ENCODE data around the gene PSMD14. TPM values are rescaled to one million over a fixed set of nuclear protein-coding genes. Genes with fewer than 3 reads are reported as not detected.

Gene PSMD14
- total RNA-seq, 1 donor from 2014 or later, result 55.2 TPM

- DNase-seq (ENCODE audit: low spot score, unreplicated experiment), result no peak
- TF ChIP-seq CTCF (IDR thresholded peaks at IDR 0.05; ENCODE audit: unreplicated experiment), result no peak
- Mint-ChIP-seq H3K36me3 (ENCODE audit: insufficient read depth) (peaks cover 34% of the 10 kb centered on the region), H3K27me3 (no peaks in the 10 kb centered on the region), H3K27ac (no peak overlapping the region), H3K4me1 (ENCODE audit: low read depth) (peaks cover 14% of the 10 kb centered on the region), H3K4me3 (ENCODE audit: low read depth) (no peak overlapping the region), H3K9me3 (ENCODE audit: low read depth) (peaks cover 12% of the 10 kb centered on the region)
These were observed 35.0 kb downstream of the PSMD14 start for GRCh38 chr2:161343235-161343634.

- Mint-ChIP-seq H3K27me3 (no peaks in the 10 kb centered on the region), H3K4me3 (ENCODE audit: low read depth) (no peak overlapping the region), H3K4me1 (ENCODE audit: low read depth) (peaks cover 14% of the 10 kb centered on the region), H3K27ac (no peak overlapping the region), H3K36me3 (ENCODE audit: insufficient read depth) (peaks cover 30% of the 10 kb centered on the region), H3K9me3 (ENCODE audit: low read depth) (peaks cover 12% of the 10 kb centered on the region)
- TF ChIP-seq CTCF (IDR thresholded peaks at IDR 0.05; ENCODE audit: unreplicated experiment), result no peak
- no peak for DNase-seq (ENCODE audit: low spot score, unreplicated experiment)
These were observed 36.5 kb downstream of the PSMD14 start for GRCh38 chr2:161344692-161345091.

GRCh38 chr2:161351678-161352077, 43.5 kb downstream of the PSMD14 start:
- H3K27me3 Mint-ChIP-seq, result no peaks in the 10 kb centered on the region
- no peak for TF ChIP-seq CTCF (IDR thresholded peaks at IDR 0.05; ENCODE audit: unreplicated experiment)
- H3K4me1 Mint-ChIP-seq (ENCODE audit: low read depth), result peaks cover 15% of the 10 kb centered on the region
- no peak overlapping the region for H3K4me3 Mint-ChIP-seq (ENCODE audit: low read depth)
- peaks cover 3% of the 10 kb centered on the region for H3K36me3 Mint-ChIP-seq (ENCODE audit: insufficient read depth)
- H3K27ac Mint-ChIP-seq, result no peak overlapping the region
- no peak for DNase-seq (ENCODE audit: low spot score, unreplicated experiment)
- no peaks in the 10 kb centered on the region for H3K9me3 Mint-ChIP-seq (ENCODE audit: low read depth)

DNA sequence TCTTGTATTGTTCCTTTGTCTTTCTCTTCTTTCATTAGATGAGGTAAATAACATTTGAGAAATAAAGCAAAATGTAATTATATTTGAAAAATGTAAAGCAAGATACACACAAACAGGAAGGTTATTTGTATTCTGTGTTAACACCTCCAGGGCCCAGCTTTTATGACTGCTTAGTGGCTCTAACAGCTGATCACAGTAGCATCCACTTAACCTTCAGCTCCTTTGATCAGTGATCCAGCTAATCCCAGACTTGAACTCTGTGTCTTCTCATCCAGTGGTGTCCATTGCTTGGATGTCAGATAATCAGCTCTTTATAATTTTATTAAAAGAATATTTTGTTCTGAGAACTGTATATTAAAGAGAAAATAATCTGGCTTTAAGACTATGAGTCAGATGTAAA, 44.5 kb downstream of the PSMD14 start:
- H3K27ac Mint-ChIP-seq, result no peak overlapping the region
- peaks cover 6% of the 10 kb centered on the region for H3K4me1 Mint-ChIP-seq (ENCODE audit: low read depth)
- DNase-seq (ENCODE audit: low spot score, unreplicated experiment), result no peak
- no peak overlapping the region for H3K4me3 Mint-ChIP-seq (ENCODE audit: low read depth)
- H3K36me3 Mint-ChIP-seq (ENCODE audit: insufficient read depth), result no peaks in the 10 kb centered on the region
- no peak for TF ChIP-seq CTCF (IDR thresholded peaks at IDR 0.05; ENCODE audit: unreplicated experiment)
- no peaks in the 10 kb centered on the region for H3K27me3 Mint-ChIP-seq
- H3K9me3 Mint-ChIP-seq (ENCODE audit: low read depth), result no peaks in the 10 kb centered on the region

DNA sequence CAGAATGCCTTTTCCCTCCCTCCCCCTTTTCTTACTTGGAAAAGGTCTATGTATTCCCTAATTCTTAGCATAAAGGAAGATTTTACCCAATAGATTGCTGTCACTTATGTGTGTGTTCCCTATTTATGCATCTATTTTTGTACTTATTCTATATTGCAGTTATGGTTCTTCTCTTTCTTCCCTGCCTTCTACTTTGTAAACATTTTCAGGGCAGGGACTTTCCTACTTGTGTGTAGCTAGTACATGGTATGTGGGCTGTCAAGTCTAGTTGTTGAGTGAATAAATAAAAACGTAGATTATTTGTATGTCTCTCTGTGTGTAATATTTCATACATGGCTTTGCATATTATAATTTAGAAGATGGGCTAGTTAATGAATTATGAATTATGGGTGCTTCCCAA, 45.3 kb downstream of the PSMD14 start:
- no peak for DNase-seq (ENCODE audit: low spot score, unreplicated experiment)
- no peak for TF ChIP-seq CTCF (IDR thresholded peaks at IDR 0.05; ENCODE audit: unreplicated experiment)
- H3K9me3 Mint-ChIP-seq (ENCODE audit: low read depth), result no peaks in the 10 kb centered on the region
- H3K4me3 Mint-ChIP-seq (ENCODE audit: low read depth), result no peak overlapping the region
- H3K36me3 Mint-ChIP-seq (ENCODE audit: insufficient read depth), result peaks cover 2% of the 10 kb centered on the region
- H3K27ac Mint-ChIP-seq, result no peak overlapping the region
- H3K27me3 Mint-ChIP-seq, result no peaks in the 10 kb centered on the region
- peaks cover 6% of the 10 kb centered on the region for H3K4me1 Mint-ChIP-seq (ENCODE audit: low read depth)

Data from progenitor cell of endocrine pancreas (in vitro differentiated cells).